Measurements from ENCODE around the gene FRZB. TPM values are rescaled to one million over a fixed set of nuclear protein-coding genes. Genes with fewer than 3 reads are reported as not detected.

FRZB gene
- total and polyA plus RNA-seq, 2 donors, result 3.7 to 6.3 TPM

Small RNA genes within 50 kb of the gene (small RNA-seq; reads per million reads assigned to genes)
- gene RF00019 (not detected), gene RNU6-1122P (not detected)

Other genes with a start within 250 kb of the FRZB start
- 117 TPM for gene DNAJC10, start 150.4 kb downstream of the FRZB start, total RNA-seq
- gene DNAJC10, start 150.4 kb downstream of the FRZB start, polyA plus RNA-seq, result 25.2 TPM
- 297 TPM for gene NCKAP1, start 171.8 kb upstream of the FRZB start, total RNA-seq
- 91.6 TPM for gene NCKAP1, start 171.8 kb upstream of the FRZB start, polyA plus RNA-seq
- 9.6 TPM for gene DUSP19, start 212.1 kb upstream of the FRZB start, total RNA-seq
- gene DUSP19, start 212.1 kb upstream of the FRZB start, polyA plus RNA-seq, result 2.9 TPM

Measured in urinary bladder (tissue), 2 donors.